ENCODE results near the gene LCN9. TPM values are rescaled to one million over a fixed set of nuclear protein-coding genes. Genes with fewer than 3 reads are reported as not detected.

LCN9 gene
- total and polyA plus RNA-seq, 2 of the 13 experiments (the other 11 are each of a cell fraction or from before 2014, with no cell fraction given) = not detected

- peaks cover 22 to 83% of the 10 kb centered on the region in 2 experiments; a peak in 4 of 5 replicates for H3K27me3 ChIP-seq (ENCODE audit: control insufficient read depth in 1 of 2, insufficient read depth in 2 of 2, low read length in 2 of 2)
- no peak for FAIRE-seq
- no TSS peak for BruUV-seq (replicated peaks)
Observed at GRCh38 chr9:135716045-135716444, 52.9 kb downstream of the LCN9 start.

More at GRCh38 chr9:135716045-135716444, 52.9 kb downstream of the LCN9 start:
- DNase-seq (ENCODE audit: low spot score) (no peak), ATAC-seq (no peak)
- Histone ChIP-seq H3K9ac (ENCODE audit: insufficient read depth, low read depth, low read length) (no peak overlapping the region), H2AFZ (ENCODE audit: low read length) (no peak overlapping the region), H3K4me1 (ENCODE audit: insufficient read depth, low read length) (no peaks in the 10 kb centered on the region), H3K4me3 (replicated peaks in 1 of 3; ENCODE audit: insufficient read depth in 1 of 3, low read depth in 2 of 3, low read length in 3 of 3) (no peak overlapping the region), H4K20me1 (ENCODE audit: insufficient read depth, low read length) (peaks cover 10% of the 10 kb centered on the region; the same call in 1 of the 2 replicates), H3K36me3 (replicated peaks in 1 of 2; ENCODE audit: control insufficient read depth in 1 of 2, insufficient read depth in 2 of 2, low read length in 2 of 2) (no peaks in the 10 kb centered on the region), H3K4me2 (ENCODE audit: low read depth, low read length) (no peak overlapping the region), H3K79me2 (ENCODE audit: insufficient read depth, low read length) (no peaks in the 10 kb centered on the region), H3K9me3 (ENCODE audit: low read length) (no peaks in the 10 kb centered on the region), H3K27ac (ENCODE audit: extremely low read length, insufficient read depth, low read length) (no peak overlapping the region)
- intact Hi-C loops (cut with micrococcal nuclease; ENCODE audit: unreplicated experiment) (no loop called here), in situ Hi-C loops (cut with HindIII; ENCODE audit: extremely low pct_ligation_motif_present, low pct_unique_long_range_greater_than_20kb) (no loop called here)
- TF ChIP-seq RAD21 (CRISPR knock-in tag; IDR thresholded peaks at IDR 0.05) (no peak), ZNF772 (CRISPR knock-in tag; IDR thresholded peaks at IDR 0.05) (no peak), PATZ1 (CRISPR knock-in tag; IDR thresholded peaks at IDR 0.05) (no peak), ZNF256 (CRISPR knock-in tag; conservative IDR thresholded peaks at IDR 0.05) (no peak), MEIS2 (CRISPR knock-in tag; IDR thresholded peaks at IDR 0.05) (no peak), NCOA5 (CRISPR knock-in tag; IDR thresholded peaks at IDR 0.05) (no peak), ZNF18 (CRISPR knock-in tag; IDR thresholded peaks at IDR 0.05; ENCODE audit: insufficient replicate concordance) (no peak), ZFY (CRISPR knock-in tag; IDR thresholded peaks at IDR 0.05) (no peak), BHLHE40 (IDR thresholded peaks at IDR 0.05; ENCODE audit: low read length) (no peak), ZNF580 (CRISPR knock-in tag; IDR thresholded peaks at IDR 0.05; ENCODE audit: borderline replicate concordance, low read depth) (no peak), ZNF34 (CRISPR knock-in tag; IDR thresholded peaks at IDR 0.05; ENCODE audit: borderline replicate concordance) (no peak)
- 10% methylated on average over 2 of the region's 11 CpGs for WGBS (ENCODE audit: low lambda C conversion rate)
- ChIA-PET CTCF (ENCODE audit: low intra/inter-chr PET ratio, low total read pairs) (no interaction called here), POLR2A (no interaction called here)

Other genes starting within 250 kb of the LCN9 start
- gene PPP1R26, start 183.5 kb upstream of the LCN9 start, total RNA-seq (2016; rRNA removed; fragmentation: Illumina TruSeq; extraction: Trizol) = 7.1 and 11.6 TPM in 2 replicates
- gene PPP1R26, start 183.5 kb upstream of the LCN9 start, polyA plus RNA-seq (2011; rRNA removed) = 8.6 and 11.9 TPM in 2 replicates
- 44.4 and 48.6 TPM in 2 replicates for gene MRPS2, start 162.6 kb upstream of the LCN9 start, total RNA-seq (2016; rRNA removed; fragmentation: Illumina TruSeq; extraction: Trizol)
- 86.7 and 98.3 TPM in 2 replicates for gene MRPS2, start 162.6 kb upstream of the LCN9 start, polyA plus RNA-seq (2011; rRNA removed)
- gene LCN1, start 141.9 kb upstream of the LCN9 start, total RNA-seq (2016; rRNA removed; fragmentation: Illumina TruSeq; extraction: Trizol) = not detected in 2 replicates
- not detected in 2 replicates for gene LCN1, start 141.9 kb upstream of the LCN9 start, polyA plus RNA-seq (2011; rRNA removed)
- not detected in 2 replicates for gene OBP2A, start 117.2 kb upstream of the LCN9 start, total RNA-seq (2016; rRNA removed; fragmentation: Illumina TruSeq; extraction: Trizol)
- gene OBP2A, start 117.2 kb upstream of the LCN9 start, polyA plus RNA-seq (2011; rRNA removed) = 0.20 and 0.32 TPM in 2 replicates
- gene PAEP, start 101.6 kb upstream of the LCN9 start, total RNA-seq (2016; rRNA removed; fragmentation: Illumina TruSeq; extraction: Trizol) = 0.38 and 0.75 TPM in 2 replicates
- 10.8 and 24.4 TPM in 2 replicates for gene PAEP, start 101.6 kb upstream of the LCN9 start, polyA plus RNA-seq (2011; rRNA removed)
- not detected in 2 replicates for gene GLT6D1, start 23.8 kb upstream of the LCN9 start, total RNA-seq (2016; rRNA removed; fragmentation: Illumina TruSeq; extraction: Trizol)
- not detected in 2 replicates for gene GLT6D1, start 23.8 kb upstream of the LCN9 start, polyA plus RNA-seq (2011; rRNA removed)
- gene SOHLH1, start 36.2 kb downstream of the LCN9 start, total RNA-seq (2016; rRNA removed; fragmentation: Illumina TruSeq; extraction: Trizol) = 0.15 and 0.32 TPM in 2 replicates
- gene SOHLH1, start 36.2 kb downstream of the LCN9 start, polyA plus RNA-seq (2011; rRNA removed) = 0.15 and 0.21 TPM in 2 replicates
- gene KCNT1, start 38.9 kb downstream of the LCN9 start, total RNA-seq (2016; rRNA removed; fragmentation: Illumina TruSeq; extraction: Trizol) = not detected in 2 replicates
- not detected in 2 replicates for gene KCNT1, start 38.9 kb downstream of the LCN9 start, polyA plus RNA-seq (2011; rRNA removed)
- gene CAMSAP1, start 244.2 kb downstream of the LCN9 start, total RNA-seq (2016; rRNA removed; fragmentation: Illumina TruSeq; extraction: Trizol) = 10.2 and 12.4 TPM in 2 replicates
- gene CAMSAP1, start 244.2 kb downstream of the LCN9 start, polyA plus RNA-seq (2011; rRNA removed) = 3.8 and 4.1 TPM in 2 replicates